IMR-90 (cell line): ENCODE measurements around the gene TBCK. TPM values are rescaled to one million over a fixed set of nuclear protein-coding genes. Genes with fewer than 3 reads are reported as not detected.

Source experiments
- ATAC-seq: fragments of 200-7000 bp; cut with Tn5 transposase; 2 replicates; pipeline ENCODE4 v1.9.1; 2020; ENCODE audit warnings: low read depth, mild to moderate bottlenecking, moderate library complexity
- BruUV-seq: library from RNA; stranded (reverse); fragments of 400-500 nt; replicated peaks from 2 replicates; lab custom pipeline; 2021; lab: Mats Ljungman, UMichigan
- CTCF ChIA-PET: fragments of 300-600 bp; formaldehyde crosslinking; extraction: SDS; loops from one replicate; lab custom pipeline; 2021; ENCODE audit warnings: antibody characterized with exemption; lab: Yijun Ruan, JAX
- POLR2A ChIA-PET: fragments of 300-600 bp; sonication (Branson Sonifier 250); formaldehyde crosslinking; loops from one replicate; lab custom pipeline; 2022; ENCODE audit warnings: antibody characterized with exemption; ENCODE audit not compliant: unreplicated experiment; lab: Charles Lee
- DNase-seq: peaks from one replicate; pipeline ENCODE4 v3.0.0; 2013
- H2AFZ ChIP-seq: replicated peaks from 2 replicates; pipeline ENCODE3; 2013; ENCODE audit warnings: low read length, mild to moderate bottlenecking; ENCODE audit not compliant: poor library complexity
- H2AK5ac ChIP-seq: 2 replicates; pipeline ENCODE4 v1.6.1; 2013; ENCODE audit warnings: low read depth, low read length, inconsistent platforms
- H2AK9ac ChIP-seq: replicated peaks from 2 replicates; pipeline ENCODE3; 2013; ENCODE audit warnings: mild to moderate bottlenecking, low read depth, low read length, moderate library complexity; ENCODE audit not compliant: poor library complexity
- H2BK120ac ChIP-seq: 2 replicates; pipeline ENCODE4 v1.6.1; 2013; ENCODE audit warnings: low read depth, low read length, inconsistent platforms
- H2BK15ac ChIP-seq: 3 replicates; pipeline ENCODE4 v1.6.1; 2013; ENCODE audit warnings: low read depth, low read length, inconsistent platforms
- H2BK20ac ChIP-seq: 2 replicates; pipeline ENCODE4 v1.6.1; 2013; ENCODE audit warnings: low read depth, mild to moderate bottlenecking, inconsistent platforms, low read length, moderate library complexity
- H2BK5ac ChIP-seq: 2 replicates; pipeline ENCODE4 v1.6.1; 2013; ENCODE audit warnings: mild to moderate bottlenecking, low read depth, low read length, inconsistent platforms; ENCODE audit not compliant: poor library complexity, severe bottlenecking
- H3K14ac ChIP-seq: replicated peaks from 2 replicates; pipeline ENCODE4 v1.6.1; 2013; ENCODE audit warnings: low read depth, low read length, inconsistent platforms
- H3K18ac ChIP-seq: 2 replicates; pipeline ENCODE4 v1.6.1; 2013; ENCODE audit warnings: low read depth, low read length, control low read depth
- H3K23ac ChIP-seq: 2 replicates; pipeline ENCODE4 v1.6.1; 2013; ENCODE audit warnings: low read depth, low read length, inconsistent platforms
- H3K27ac ChIP-seq: 2 replicates; pipeline ENCODE4 v1.5.1; 2013; ENCODE audit warnings: mild to moderate bottlenecking, control low read depth, low read length; ENCODE audit not compliant: insufficient read depth
- H3K27me3 ChIP-seq: 2 replicates; pipeline ENCODE4 v1.6.1; 2013; ENCODE audit warnings: low read length; ENCODE audit not compliant: control insufficient read depth, insufficient read depth
- H3K36me3 ChIP-seq: 2 replicates; pipeline ENCODE4 v1.6.1; 2013; ENCODE audit warnings: low read length, mixed read lengths; ENCODE audit not compliant: control insufficient read depth, insufficient read depth
- H3K4ac ChIP-seq: 2 replicates; pipeline ENCODE4 v1.6.1; 2013; ENCODE audit warnings: low read depth, low read length, inconsistent platforms
- H3K4me1 ChIP-seq: 2 replicates; pipeline ENCODE4 v1.6.1; 2013; ENCODE audit warnings: low read length, mixed read lengths; ENCODE audit not compliant: control insufficient read depth, insufficient read depth
- H3K4me2 ChIP-seq: 2 replicates; pipeline ENCODE4 v1.6.1; 2013; ENCODE audit warnings: low read depth, mild to moderate bottlenecking, control low read depth, low read length, moderate library complexity
- H3K4me3 ChIP-seq: 2 replicates; pipeline ENCODE4 v1.5.1; 2013; ENCODE audit warnings: low read depth, mild to moderate bottlenecking, control low read depth, low read length, moderate library complexity; ENCODE audit not compliant: insufficient read depth
- H3K56ac ChIP-seq: 2 replicates; pipeline ENCODE4 v1.6.1; 2013; ENCODE audit warnings: low read length, inconsistent platforms; ENCODE audit not compliant: insufficient read depth; ENCODE audit errors: extremely low read depth
- H3K79me1 ChIP-seq, 2 experiments: 2 replicates each; pipeline ENCODE4 v1.6.1; 2013; ENCODE audit warnings: low read length in 2 of 2, inconsistent platforms in 1 of 2, low read depth in 1 of 2
- H3K9ac ChIP-seq: 2 replicates; pipeline ENCODE4 v1.6.1; 2013; ENCODE audit warnings: low read depth, low read length, control low read depth
- H3K9me1 ChIP-seq: 2 replicates; pipeline ENCODE4 v1.6.1; 2013; ENCODE audit warnings: low read length, inconsistent platforms; ENCODE audit not compliant: insufficient read depth
- H3K9me3 ChIP-seq: 2 replicates; pipeline ENCODE4 v1.6.1; 2013; ENCODE audit warnings: low read length; ENCODE audit not compliant: control insufficient read depth, insufficient read depth
- H4K20me1 ChIP-seq: 2 replicates; pipeline ENCODE4 v1.6.1; 2013; ENCODE audit warnings: low read length, inconsistent platforms; ENCODE audit not compliant: insufficient read depth
- H4K5ac ChIP-seq: 2 replicates; pipeline ENCODE4 v1.6.1; 2013; ENCODE audit warnings: mild to moderate bottlenecking, low read depth, low read length, control low read depth
- H4K8ac ChIP-seq, 2 experiments: 2 replicates each; pipeline ENCODE4 v1.6.1; 2013; ENCODE audit warnings: low read depth in 2 of 2, low read length in 2 of 2, control low read depth in 1 of 2, inconsistent platforms in 1 of 2
- H4K91ac ChIP-seq: 2 replicates; pipeline ENCODE4 v1.6.1; 2013; ENCODE audit warnings: low read depth, low read length, inconsistent platforms; ENCODE audit not compliant: insufficient read depth
- CEBPB ChIP-seq: IDR thresholded peaks from 2 replicates; pipeline ENCODE4 v1.6.1; 2012; ENCODE audit warnings: low read depth, low read length, improper control_type of control experiment
- CTCF ChIP-seq: conservative IDR thresholded peaks from 2 replicates; pipeline ENCODE4 v1.5.1; 2012; ENCODE audit warnings: mild to moderate bottlenecking, low read depth, low read length, improper control_type of control experiment
- ELK1 ChIP-seq: fragments of 150-350 bp; IDR thresholded peaks from 2 replicates; pipeline ENCODE4 v1.6.1; 2016; ENCODE audit warnings: low read depth, mild to moderate bottlenecking, low read length, moderate library complexity, borderline replicate concordance
- FOS ChIP-seq: fragments of 150-350 bp; IDR thresholded peaks from 2 replicates; pipeline ENCODE4 v1.6.1; 2016; ENCODE audit warnings: low read depth, low read length
- MAFK ChIP-seq: IDR thresholded peaks from 2 replicates; pipeline ENCODE4 v1.6.1; 2012; ENCODE audit warnings: low read depth, low read length, improper control_type of control experiment
- MAZ ChIP-seq: IDR thresholded peaks from 2 replicates; pipeline ENCODE4 v1.6.1; 2012; ENCODE audit warnings: low read depth, mild to moderate bottlenecking, low read length, improper control_type of control experiment, moderate library complexity, borderline replicate concordance
- NFE2L2 ChIP-seq: fragments of 150-350 bp; IDR thresholded peaks from 2 replicates; pipeline ENCODE4 v1.6.1; 2016; ENCODE audit warnings: low read depth, mild to moderate bottlenecking, low read length
- POLR2A ChIP-seq: IDR thresholded peaks from 2 replicates; pipeline ENCODE4 v1.6.1; 2012; ENCODE audit warnings: mild to moderate bottlenecking, low read depth, low read length
- RAD21 ChIP-seq: IDR thresholded peaks from 2 replicates; pipeline ENCODE4 v1.6.1; 2012; ENCODE audit warnings: low read length, improper control_type of control experiment
- RCOR1 ChIP-seq: IDR thresholded peaks from 2 replicates; pipeline ENCODE4 v1.6.1; 2012; ENCODE audit warnings: mild to moderate bottlenecking, low read length, improper control_type of control experiment; ENCODE audit not compliant: insufficient replicate concordance
- RFX5 ChIP-seq: IDR thresholded peaks from 2 replicates; pipeline ENCODE4 v1.8.0; 2012; ENCODE audit warnings: low read depth, mild to moderate bottlenecking, low read length, moderate library complexity
- SMC3 ChIP-seq: fragments of 150-350 bp; IDR thresholded peaks from 2 replicates; pipeline ENCODE4 v1.6.1; 2016; ENCODE audit warnings: low read depth, mild to moderate bottlenecking, antibody characterized with exemption, low read length, moderate library complexity
- WGBS, 2 experiments: methylation state at CpG; one replicate each; pipeline versions ENCODE4 v1.1.5 to v1.1.7; 2013; ENCODE audit warnings: missing lambda C conversion rate in 2 of 2; ENCODE audit not compliant: insufficient read length in 1 of 2; ENCODE audit errors: extremely low coverage in 2 of 2; 5-methylcytosine and 5-hydroxymethylcytosine counted together
- dilution Hi-C: fragments of 300-500 bp; cut with HindIII; formaldehyde crosslinking; loops from one replicate; pipeline ENCODE4 v1.14.3; 2018; ENCODE audit warnings: low sequenced_read_pairs; ENCODE audit not compliant: unreplicated experiment
- in situ Hi-C: fragments of 300-500 bp; cut with MboI; formaldehyde crosslinking; loops from 3 replicates; pipeline ENCODE4 v1.14.3; 2019; ENCODE audit warnings: low sequenced_read_pairs, inconsistent platforms, mixed read lengths
- intact Hi-C: fragments of 100-400 bp; cut with micrococcal nuclease; formaldehyde crosslinking; loops from 2 replicates; pipeline ENCODE4 v1.10.0; 2022
- polyA plus RNA-seq, 3 experiments: library from polyadenylated mRNA; depleted of rRNA; stranded (reverse); fragments of >200 nt; gene quantifications; 2 replicates each; pipeline ENCODE4 v1.2.3, GENCODE V29; 2012; ENCODE audit warnings: low replicate concordance in 1 of 3
- total RNA-seq: library from RNA; depleted of rRNA; stranded (reverse); fragments of >200 nt; gene quantifications from 2 replicates; pipeline ENCODE4 v1.2.3, GENCODE V29; 2012

TBCK gene
- total and polyA plus RNA-seq, 2 of the 4 experiments (the other 2 are of a cell fraction), result 10.7 to 29.9 TPM

- Histone ChIP-seq H2BK120ac (no peak overlapping the region), H3K27ac (no peak overlapping the region), H3K18ac (no peak overlapping the region), H3K27me3 (no peaks in the 10 kb centered on the region), H3K4ac (no peak overlapping the region), H4K20me1 (no peaks in the 10 kb centered on the region), H3K36me3 (no peaks in the 10 kb centered on the region), H2AK5ac (no peak overlapping the region), H2BK15ac (no peak overlapping the region), H2BK5ac (no peak overlapping the region), H3K4me1 (no peaks in the 10 kb centered on the region), H3K23ac (no peak overlapping the region), H3K9me3 (no peaks in the 10 kb centered on the region), H3K9me1 (no peaks in the 10 kb centered on the region), H3K9ac (no peak overlapping the region), H3K79me1 (no peaks in the 10 kb centered on the region), H4K8ac (no peak overlapping the region), H3K56ac (no peak overlapping the region), H3K4me3 (no peak overlapping the region), H2BK20ac (no peak overlapping the region), H3K4me2 (no peak overlapping the region), H3K14ac (no peak overlapping the region), H2AK9ac (no peak overlapping the region), H2AFZ (no peak overlapping the region), H4K91ac (no peak overlapping the region), H4K5ac (no peak overlapping the region)
- in situ Hi-C loops (no loop called here), dilution Hi-C loops (no loop called here), intact Hi-C loops (no loop called here)
- TF ChIP-seq NFE2L2 (no peak), POLR2A (no peak), CTCF (no peak), RCOR1 (no peak), RAD21 (no peak), MAZ (no peak), CEBPB (no peak), RFX5 (no peak), ELK1 (no peak), FOS (no peak), MAFK (no peak), SMC3 (no peak)
- no CpG with 5 or more reads among the region's 2 CpGs for WGBS, 2 experiments
- no TSS peak for BruUV-seq
- ATAC-seq (no peak), DNase-seq (no peak)
- ChIA-PET CTCF (no interaction called here), POLR2A (no interaction called here)
Observed at GRCh38 chr4:106038012-106038411, 278.0 kb downstream of the TBCK start.
